ENCODE results near the gene ILF3. TPM values are rescaled to one million over a fixed set of nuclear protein-coding genes. Genes with fewer than 3 reads are reported as not detected.

Gene ILF3
- polyA plus RNA-seq, 2 of the 4 experiments (the other 2 are of a cell fraction), result 142 to 197 TPM

DNA sequence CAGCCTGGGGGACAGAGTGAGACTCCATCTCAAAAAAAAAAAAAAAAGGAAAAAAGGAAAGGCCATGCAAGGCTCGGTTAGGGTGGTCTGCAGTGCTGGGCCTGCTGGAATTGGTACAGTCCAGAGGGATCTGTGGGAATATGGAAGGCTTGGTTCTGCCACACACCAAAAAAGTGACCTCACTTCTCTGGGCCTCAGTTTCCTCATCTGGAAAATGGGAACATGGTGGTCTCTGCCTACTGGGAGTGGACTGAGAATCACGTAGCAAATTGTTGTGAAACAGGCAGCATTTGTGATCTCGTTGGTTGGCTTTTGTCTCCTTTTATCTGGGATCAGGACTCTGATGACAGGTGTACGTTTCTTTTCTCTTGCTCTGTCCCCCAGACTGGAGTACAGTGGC lies 71.3 kb downstream of the ILF3 start:
- FAIRE-seq (no peak), ATAC-seq (no peak), DNase-seq (ENCODE audit: low read depth in 1 of 2, low spot score in 1 of 2) (no peak)
- ChIA-PET CTCF (interaction anchor here (0.6 to 1.0 kb wide), 2 partner anchors 8 to 342 kb away, joined by 3 to 4 read pairs; partner anchors contain the start of gene DNM2), POLR2A (no interaction called here)
- no peak overlapping the region for H3K4me3 ChIP-seq
- no peak overlapping the region for H3K4me2 ChIP-seq
- TF ChIP-seq PHF8 (IDR thresholded peaks at IDR 0.05; ENCODE audit: borderline replicate concordance, low read depth) (no peak), HEYL (CRISPR knock-in tag; IDR thresholded peaks at IDR 0.05) (no peak), BCL3 (IDR thresholded peaks at IDR 0.05) (no peak), EP300 (IDR thresholded peaks at IDR 0.05) (no peak), ESRRA (IDR thresholded peaks at IDR 0.05; ENCODE audit: borderline replicate concordance, low read length) (no peak), NR3C1 (IDR thresholded peaks at IDR 0.05) (no peak), CEBPB (IDR thresholded peaks at IDR 0.05) (no peak), REST (IDR thresholded peaks at IDR 0.05) (no peak), RARB (CRISPR knock-in tag; IDR thresholded peaks at IDR 0.05) (no peak)
- H3K9me3 ChIP-seq, result no peaks in the 10 kb centered on the region
- no peaks in the 10 kb centered on the region for H3K4me1 ChIP-seq
- WGBS (ENCODE audit: missing lambda C conversion rate), result 96% methylated on average over 4 of the region's 4 CpGs
- no peak overlapping the region for H3K27ac ChIP-seq

- H3K4me2 ChIP-seq, result no peak overlapping the region
- DNase-seq (ENCODE audit: low read depth in 1 of 2, low spot score in 1 of 2) (no peak), ATAC-seq (no peak), FAIRE-seq (no peak)
- POLR2A ChIA-PET, result no interaction called here
- whole genome bisulfite sequencing (ENCODE audit: missing lambda C conversion rate), result 92% methylated on average over 10 of the region's 10 CpGs
- no peaks in the 10 kb centered on the region for H3K4me1 ChIP-seq
- H3K4me3 ChIP-seq, result no peak overlapping the region
- TF ChIP-seq, protein P1, sequence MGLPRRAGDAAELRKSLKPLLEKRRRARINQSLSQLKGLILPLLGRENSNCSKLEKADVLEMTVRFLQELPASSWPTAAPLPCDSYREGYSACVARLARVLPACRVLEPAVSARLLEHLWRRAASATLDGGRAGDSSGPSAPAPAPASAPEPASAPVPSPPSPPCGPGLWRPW (IDR thresholded peaks at IDR 0.05), result no peak
- TF ChIP-seq RAD21 (conservative IDR thresholded peaks at IDR 0.05 in 1 of 2, IDR thresholded peaks at IDR 0.05 in 1 of 2) (no peak), RARB (CRISPR knock-in tag; IDR thresholded peaks at IDR 0.05) (no peak), ZC3H11A (IDR thresholded peaks at IDR 0.05) (no peak), TP53 (CRISPR knock-in tag; IDR thresholded peaks at IDR 0.05) (no peak), MYC (IDR thresholded peaks at IDR 0.05; ENCODE audit: borderline replicate concordance, low read length) (no peak)
- no peak overlapping the region for H3K27ac ChIP-seq
- CTCF ChIA-PET, result interaction anchor here (1.0 kb wide), 1 partner anchor 9 kb away, joined by 4 read pairs; the partner anchor contains the start of gene DNM2
- H3K9me3 ChIP-seq, result no peaks in the 10 kb centered on the region
Measured at GRCh38 chr19:10726268-10726667, 72.1 kb downstream of the ILF3 start.

GRCh38 chr19:10727685-10728201 lies 73.6 kb downstream of the ILF3 start:
- POLR2A ChIA-PET, result interaction anchor here (1.2 kb wide), 1 partner anchor 10 kb away, joined by 4 read pairs; the partner anchor contains the start of gene DNM2
- Histone ChIP-seq H3K4me2 (no peak overlapping the region), H3K9me3 (no peaks in the 10 kb centered on the region), H3K4me1 (no peaks in the 10 kb centered on the region), H3K27ac (no peak overlapping the region), H3K4me3 (no peak overlapping the region)
- ATAC-seq (no peak), FAIRE-seq (no peak), DNase-seq (ENCODE audit: low read depth in 1 of 2, low spot score in 1 of 2) (no peak)
- CTCF ChIA-PET, result no interaction called here
- TF ChIP-seq CTCF (IDR thresholded peaks at IDR 0.05) (no peak), TFCP2L1 (CRISPR knock-in tag; IDR thresholded peaks at IDR 0.05) (no peak), RFX5 (IDR thresholded peaks at IDR 0.05) (no peak), SMC3 (IDR thresholded peaks at IDR 0.05) (no peak), ELK1 (IDR thresholded peaks at IDR 0.05; ENCODE audit: low read depth, low read length) (no peak), TP53 (CRISPR knock-in tag; IDR thresholded peaks at IDR 0.05) (no peak), CHD2 (IDR thresholded peaks at IDR 0.05; ENCODE audit: low read length, partially characterized antibody) (no peak), MAZ (IDR thresholded peaks at IDR 0.05; ENCODE audit: borderline replicate concordance, low read depth, low read length) (no peak), HOXA7 (CRISPR knock-in tag; IDR thresholded peaks at IDR 0.05) (no peak)
- TF ChIP-seq, protein P2, sequence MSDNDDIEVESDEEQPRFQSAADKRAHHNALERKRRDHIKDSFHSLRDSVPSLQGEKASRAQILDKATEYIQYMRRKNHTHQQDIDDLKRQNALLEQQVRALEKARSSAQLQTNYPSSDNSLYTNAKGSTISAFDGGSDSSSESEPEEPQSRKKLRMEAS (IDR thresholded peaks at IDR 0.05), result no peak
- TF ChIP-seq, protein P3, sequence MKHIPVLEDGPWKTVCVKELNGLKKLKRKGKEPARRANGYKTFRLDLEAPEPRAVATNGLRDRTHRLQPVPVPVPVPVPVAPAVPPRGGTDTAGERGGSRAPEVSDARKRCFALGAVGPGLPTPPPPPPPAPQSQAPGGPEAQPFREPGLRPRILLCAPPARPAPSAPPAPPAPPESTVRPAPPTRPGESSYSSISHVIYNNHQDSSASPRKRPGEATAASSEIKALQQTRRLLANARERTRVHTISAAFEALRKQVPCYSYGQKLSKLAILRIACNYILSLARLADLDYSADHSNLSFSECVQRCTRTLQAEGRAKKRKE (CRISPR knock-in tag; IDR thresholded peaks at IDR 0.05; ENCODE audit: low read depth), result no peak
- 93% methylated on average over 14 of the region's 14 CpGs for WGBS (ENCODE audit: missing lambda C conversion rate)
